OCI-LY7 (cell line): ENCODE results near the gene RCC1. TPM values are rescaled to one million over a fixed set of nuclear protein-coding genes. Genes with fewer than 3 reads are reported as not detected.

ENCODE experiments used
- BruUV-seq: library from RNA; stranded (reverse); fragments of 400-500 nt; replicated peaks from 2 replicates; lab custom pipeline; 2021; lab: Mats Ljungman, UMichigan
- CTCF ChIA-PET: fragments of 300-600 bp; sonication (Branson Sonifier 250); formaldehyde crosslinking; loops from one replicate; lab custom pipeline; 2022; ENCODE audit warnings: antibody characterized with exemption; ENCODE audit not compliant: unreplicated experiment; lab: Charles Lee
- POLR2A ChIA-PET: fragments of 300-600 bp; sonication (Branson Sonifier 250); formaldehyde crosslinking; loops from one replicate; lab custom pipeline; 2022; ENCODE audit warnings: antibody characterized with exemption; lab: Charles Lee
- DNase-seq: peaks from one replicate; pipeline ENCODE4 v3.0.0-alpha.2; 2015; ENCODE audit warnings: low spot score
- H2AFZ ChIP-seq: fragments of 200-600 bp; sonication (generic), shearing (Covaris generic); 2 replicates; pipeline ENCODE4 v1.6.1; 2014; ENCODE audit warnings: mild to moderate bottlenecking, antibody characterized with exemption, low read length, moderate library complexity
- H3K27ac ChIP-seq: fragments of 200-600 bp; sonication (generic); 2 replicates; pipeline ENCODE4 v1.5.1; 2014; ENCODE audit warnings: mixed run types, low read depth, mild to moderate bottlenecking, moderate library complexity, low read length, inconsistent platforms; ENCODE audit not compliant: poor library complexity, severe bottlenecking
- H3K36me3 ChIP-seq: fragments of 200-600 bp; sonication (generic); 2 replicates; pipeline ENCODE4 v1.6.1; 2014; ENCODE audit warnings: mild to moderate bottlenecking, antibody characterized with exemption, low read length, moderate library complexity, mixed read lengths; ENCODE audit not compliant: insufficient read depth
- H3K4me1 ChIP-seq: fragments of 200-600 bp; sonication (generic); 2 replicates; pipeline ENCODE4 v1.5.1; 2014; ENCODE audit warnings: mild to moderate bottlenecking, low read length; ENCODE audit not compliant: insufficient read depth, poor library complexity, severe bottlenecking
- H3K4me2 ChIP-seq: fragments of 200-600 bp; sonication (generic); 2 replicates; pipeline ENCODE4 v1.6.1; 2014; ENCODE audit warnings: mild to moderate bottlenecking, low read length
- H3K4me3 ChIP-seq: fragments of 200-600 bp; sonication (generic); 2 replicates; pipeline ENCODE4 v1.5.1; 2014; ENCODE audit warnings: mild to moderate bottlenecking, low read depth, low read length; ENCODE audit not compliant: poor library complexity, severe bottlenecking
- H3K79me2 ChIP-seq: fragments of 200-600 bp; sonication (generic); 2 replicates; pipeline ENCODE4 v1.6.1; 2016; ENCODE audit warnings: low read depth, mild to moderate bottlenecking, low read length, moderate library complexity, mixed read lengths; ENCODE audit not compliant: insufficient read depth
- H3K9me2 ChIP-seq: fragments of 200-600 bp; sonication (generic); 2 replicates; pipeline ENCODE4 v1.6.1; 2016; ENCODE audit warnings: mild to moderate bottlenecking, low read length, mixed read lengths; ENCODE audit not compliant: insufficient read depth
- H3K9me3 ChIP-seq: fragments of 200-600 bp; sonication (generic); 2 replicates; pipeline ENCODE4 v1.6.1; 2014; ENCODE audit warnings: mild to moderate bottlenecking, mixed run types, low read length, mixed read lengths
- H4K20me1 ChIP-seq: fragments of 200-600 bp; sonication (generic); 2 replicates; pipeline ENCODE4 v1.6.1; 2014; ENCODE audit warnings: mild to moderate bottlenecking, antibody characterized with exemption, low read length, moderate library complexity, mixed read lengths; ENCODE audit not compliant: insufficient read depth
- EZH2phosphoT487 ChIP-seq: fragments of 200-600 bp; sonication (generic); IDR thresholded peaks from 2 replicates; pipeline ENCODE4 v1.6.1; 2018; ENCODE audit warnings: low read depth, borderline replicate concordance, mild to moderate bottlenecking, mixed run types, antibody characterized with exemption, low read length, moderate library complexity, mixed read lengths
- intact Hi-C: fragments of 100-400 bp; cut with micrococcal nuclease; formaldehyde crosslinking; loops from one replicate; pipeline ENCODE4 v1.10.0; 2022; ENCODE audit not compliant: unreplicated experiment
- total RNA-seq, 2 experiments: library from RNA; depleted of rRNA in 1 of 2; stranded (reverse); fragments of >200 nt in 1 of 2; shearing (Covaris generic) in 1 of 2; gene quantifications; 2 replicates each; pipeline ENCODE4 v1.2.3, GENCODE V29; 2014 to 2022
- TF ChIP-seq, protein P1 (sequence below): fragments of 200-600 bp; sonication (generic); conservative IDR thresholded peaks from 2 replicates; pipeline ENCODE4 v1.5.1; 2014; ENCODE audit warnings: mild to moderate bottlenecking, antibody characterized with exemption, low read length, moderate library complexity, mixed read lengths

The RCC1 gene
- total RNA-seq, 2 experiments from 2014 or later: 87.6 to 108 TPM

DNA sequence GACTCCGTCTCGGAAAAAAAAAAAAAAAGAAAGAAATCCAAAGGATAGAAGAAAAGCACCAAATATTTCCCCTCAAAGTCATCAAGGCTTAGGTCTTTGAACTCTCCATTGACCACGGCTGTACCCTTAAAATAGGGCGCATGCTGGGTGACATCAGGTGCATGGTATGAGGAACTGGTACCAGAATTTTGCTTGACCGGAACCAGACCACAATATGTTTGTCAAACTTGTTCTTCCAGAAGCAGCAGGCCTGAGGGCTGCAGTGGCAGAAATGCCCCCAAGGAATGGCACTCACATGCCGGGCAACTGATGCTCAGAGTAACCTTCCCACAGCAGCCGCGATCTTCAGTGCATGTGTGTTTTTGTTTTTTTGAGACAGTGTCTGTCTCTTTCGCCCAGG lies 21.0 kb downstream of the RCC1 start:
- H3K9me3 ChIP-seq: no peaks in the 10 kb centered on the region

DNA sequence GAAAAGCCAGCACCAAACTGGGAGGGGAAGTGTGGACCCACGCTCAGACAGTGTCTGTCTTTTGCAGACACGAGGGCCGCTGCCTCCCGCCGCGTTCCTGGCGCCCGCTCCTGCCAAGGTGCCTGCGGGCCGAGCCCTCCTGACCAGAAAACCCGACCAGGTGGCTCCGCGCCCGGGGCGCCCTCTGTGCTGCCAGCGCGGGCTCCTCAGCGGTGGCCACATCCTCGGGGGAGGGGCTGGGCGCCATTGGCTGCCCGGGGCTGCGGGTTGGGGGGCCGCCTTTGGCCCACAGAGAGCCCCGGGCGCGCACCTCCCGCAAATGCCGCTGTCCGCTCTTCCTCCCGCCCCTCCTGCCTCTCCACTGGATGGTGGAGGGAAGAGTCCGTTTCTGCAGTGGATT lies 24.6 kb downstream of the RCC1 start:
- H3K4me2 ChIP-seq: no peak overlapping the region
- no peaks in the 10 kb centered on the region for H3K9me2 ChIP-seq
- no peak for DNase-seq
- no peaks in the 10 kb centered on the region for H3K9me3 ChIP-seq
- intact Hi-C loops: no loop called here
- no peak overlapping the region for H3K4me3 ChIP-seq
- ChIA-PET CTCF (no interaction called here), POLR2A (interaction anchor here (0.7 to 1.1 kb wide), 2 partner anchors 50 to 547 kb away, joined by 3 read pairs; no protein-coding TSS in a partner anchor)
- peaks cover 82% of the 10 kb centered on the region for H3K36me3 ChIP-seq
- H3K4me1 ChIP-seq: no peaks in the 10 kb centered on the region
- H4K20me1 ChIP-seq: no peaks in the 10 kb centered on the region
- TF ChIP-seq, protein P1, sequence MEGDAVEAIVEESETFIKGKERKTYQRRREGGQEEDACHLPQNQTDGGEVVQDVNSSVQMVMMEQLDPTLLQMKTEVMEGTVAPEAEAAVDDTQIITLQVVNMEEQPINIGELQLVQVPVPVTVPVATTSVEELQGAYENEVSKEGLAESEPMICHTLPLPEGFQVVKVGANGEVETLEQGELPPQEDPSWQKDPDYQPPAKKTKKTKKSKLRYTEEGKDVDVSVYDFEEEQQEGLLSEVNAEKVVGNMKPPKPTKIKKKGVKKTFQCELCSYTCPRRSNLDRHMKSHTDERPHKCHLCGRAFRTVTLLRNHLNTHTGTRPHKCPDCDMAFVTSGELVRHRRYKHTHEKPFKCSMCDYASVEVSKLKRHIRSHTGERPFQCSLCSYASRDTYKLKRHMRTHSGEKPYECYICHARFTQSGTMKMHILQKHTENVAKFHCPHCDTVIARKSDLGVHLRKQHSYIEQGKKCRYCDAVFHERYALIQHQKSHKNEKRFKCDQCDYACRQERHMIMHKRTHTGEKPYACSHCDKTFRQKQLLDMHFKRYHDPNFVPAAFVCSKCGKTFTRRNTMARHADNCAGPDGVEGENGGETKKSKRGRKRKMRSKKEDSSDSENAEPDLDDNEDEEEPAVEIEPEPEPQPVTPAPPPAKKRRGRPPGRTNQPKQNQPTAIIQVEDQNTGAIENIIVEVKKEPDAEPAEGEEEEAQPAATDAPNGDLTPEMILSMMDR: no peak
- no peak for TF ChIP-seq EZH2phosphoT487
- H3K79me2 ChIP-seq: peaks cover 43% of the 10 kb centered on the region
- H3K27ac ChIP-seq: no peak overlapping the region
- no peak overlapping the region for H2AFZ ChIP-seq
- no TSS peak for BruUV-seq

More for the DNA sequence above, 21.0 kb downstream of the RCC1 start:
- POLR2A ChIA-PET: no interaction called here
- Histone ChIP-seq H3K9me2 (no peaks in the 10 kb centered on the region), H3K4me3 (no peak overlapping the region), H3K36me3 (peaks cover 84% of the 10 kb centered on the region), H2AFZ (no peak overlapping the region), H4K20me1 (no peaks in the 10 kb centered on the region), H3K79me2 (peaks cover 78% of the 10 kb centered on the region), H3K4me2 (no peak overlapping the region), H3K27ac (no peak overlapping the region), H3K4me1 (peaks cover 3% of the 10 kb centered on the region)
- TF ChIP-seq, protein P1: no peak
- intact Hi-C loops: no loop called here
- no peak for DNase-seq
- BruUV-seq: no TSS peak
- CTCF ChIA-PET: no interaction called here

DNA sequence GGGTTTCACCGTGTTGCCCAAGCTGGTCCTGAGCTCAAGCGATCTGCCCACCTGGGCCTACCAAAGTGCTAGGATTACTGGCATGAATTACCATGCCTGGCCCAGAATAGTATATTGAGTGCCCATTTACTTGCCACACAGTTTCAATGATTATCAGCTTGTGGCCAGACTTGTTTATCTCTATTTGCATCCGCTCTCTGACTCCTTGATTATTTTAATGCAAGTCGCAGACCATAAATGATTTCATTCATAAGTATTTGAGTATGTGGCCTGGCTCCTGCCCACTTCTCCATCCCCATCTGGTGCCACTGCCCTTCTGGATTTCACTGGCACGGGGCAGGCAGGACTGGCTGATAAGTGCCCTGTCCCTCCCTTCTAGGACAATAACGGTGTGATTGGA lies 28.8 kb downstream of the RCC1 start:
- H2AFZ ChIP-seq: no peak overlapping the region
- DNase-seq: no peak
- no peak overlapping the region for H3K4me2 ChIP-seq
- H3K36me3 ChIP-seq: peaks cover 93% of the 10 kb centered on the region
- no peak overlapping the region for H3K4me3 ChIP-seq
- H3K79me2 ChIP-seq: peaks cover 6% of the 10 kb centered on the region; the same call in 1 of the 2 replicates
- no peak overlapping the region for H3K27ac ChIP-seq
- H3K9me3 ChIP-seq: no peaks in the 10 kb centered on the region
- BruUV-seq: no TSS peak
- H4K20me1 ChIP-seq: no peaks in the 10 kb centered on the region
- CTCF ChIA-PET: interaction anchor here (0.6 kb wide), 1 partner anchor 67 kb away, joined by 5 read pairs; no protein-coding TSS in a partner anchor
- intact Hi-C loops: no loop called here
- POLR2A ChIA-PET: interaction anchor here (0.5 kb wide), 1 partner anchor 14 kb away, joined by 5 read pairs; no protein-coding TSS in a partner anchor
- H3K4me1 ChIP-seq: no peaks in the 10 kb centered on the region
- H3K9me2 ChIP-seq: no peaks in the 10 kb centered on the region
- TF ChIP-seq EZH2phosphoT487: no peak
- TF ChIP-seq, protein P1: no peak
